ENCODE results near the gene FMN1. TPM values are rescaled to one million over a fixed set of nuclear protein-coding genes. Genes with fewer than 3 reads are reported as not detected.

FMN1 gene
- total and polyA plus RNA-seq, 2 of the 8 experiments (the other 6 are each of a cell fraction or from before 2014, with no cell fraction given) = 0.27 to 3.7 TPM

GRCh38 chr15:33111041-33111451, 83.5 kb downstream of the FMN1 start:
- Histone ChIP-seq H3K4ac (replicated peaks; ENCODE audit: insufficient read length, low read depth, low read length) (no peak overlapping the region), H3K27ac (ENCODE audit: low read depth, low read length) (no peak overlapping the region), H3K4me2 (ENCODE audit: insufficient read depth in 1 of 2, low read depth in 2 of 2, low read length in 2 of 2) (peak overlapping the region in 1 of 2 experiments; percentile 4; a peak in 1 of 4 replicates), H2AFZ (ENCODE audit: low read length) (no peak overlapping the region), H4K8ac (ENCODE audit: extremely low read depth, insufficient read depth, low read length) (no peak overlapping the region), H2BK120ac (replicated peaks; ENCODE audit: low read depth, low read length) (no peak overlapping the region), H3K9ac (replicated peaks in 1 of 4; ENCODE audit: extremely low read depth in 1 of 4, low read depth in 3 of 4, low read length in 3 of 4) (no peak overlapping the region), H2BK15ac (ENCODE audit: low read length) (no peak overlapping the region), H2BK5ac (ENCODE audit: low read depth, low read length) (no peak overlapping the region), H2AK5ac (ENCODE audit: low read depth, low read length) (no peak overlapping the region), H3K4me3 (ENCODE audit: extremely low read depth in 1 of 4, insufficient read depth in 2 of 4, low read depth in 3 of 4, low read length in 4 of 4) (no peak overlapping the region), H3K4me1 (replicated peaks in 1 of 4; ENCODE audit: control insufficient read depth in 3 of 4, insufficient read depth in 4 of 4, low read length in 3 of 4) (peaks cover 0 to 11% (median 4%) of the 10 kb centered on the region in 4 experiments; a peak in 4 of 7 replicates), H3K56ac (replicated peaks; ENCODE audit: insufficient read length, low read depth, low read length) (no peak overlapping the region), H4K20me1 (replicated peaks in 1 of 2; ENCODE audit: control insufficient read depth in 1 of 2, insufficient read depth in 2 of 2, low read length in 2 of 2) (no peaks in the 10 kb centered on the region), H3K23ac (ENCODE audit: insufficient read length) (no peak overlapping the region), H3K79me2 (ENCODE audit: control insufficient read depth in 1 of 2, insufficient read depth in 2 of 2, low read length in 2 of 2) (no peaks in the 10 kb centered on the region), H3K79me1 (ENCODE audit: low read depth, low read length) (no peaks in the 10 kb centered on the region), H3K23me2 (ENCODE audit: low read depth, low read length) (no peaks in the 10 kb centered on the region; the same call in 1 of the 2 replicates), H3K27me3 (replicated peaks in 1 of 4; ENCODE audit: control insufficient read depth in 3 of 4, extremely low read depth in 1 of 4, insufficient read depth in 3 of 4, low read length in 3 of 4) (no peaks in the 10 kb centered on the region), H3K36me3 (ENCODE audit: control insufficient read depth in 2 of 4, insufficient read depth in 4 of 4, low read length in 3 of 4) (no peaks in the 10 kb centered on the region; a peak in 1 of 8 replicates), H4K91ac (replicated peaks; ENCODE audit: insufficient read length, low read length) (no peak overlapping the region), H2BK12ac (ENCODE audit: low read depth, low read length) (no peak overlapping the region), H3K18ac (ENCODE audit: extremely low read depth, low read length) (no peak overlapping the region), H2BK20ac (ENCODE audit: low read length) (no peak overlapping the region), H3K14ac (ENCODE audit: insufficient read length) (no peak overlapping the region), H3K9me3 (ENCODE audit: insufficient read depth in 2 of 2, low read depth in 1 of 2, low read length in 1 of 2) (no peaks in the 10 kb centered on the region), H4K5ac (ENCODE audit: insufficient read length, low read depth, low read length) (no peak overlapping the region)
- CTCF ChIA-PET (ENCODE audit: partially characterized antibody) = interaction anchor here (1.4 to 3.6 kb wide), 3 partner anchors 22 to 91 kb away, joined by 4 to 13 read pairs (median 4); no protein-coding TSS in a partner anchor
- FAIRE-seq (no peak), DNase-seq (ENCODE audit: low read depth in 1 of 2, low spot score in 2 of 2) (no peak)
- POLR2A ChIA-PET (ENCODE audit: partially characterized antibody) = no interaction called here
- 12% methylated on average over 1 of the region's 1 CpG; no CpG with 5 or more reads in 1 of the 2 experiments for WGBS, 2 experiments (ENCODE audit: extremely low coverage in 1 of 2, insufficient coverage in 1 of 2, insufficient read length in 1 of 2, insufficient replicate concordance in 2 of 2, low coverage in 1 of 2, low lambda C conversion rate in 2 of 2, missing lambda C conversion rate in 1 of 2)
- TF ChIP-seq CTCF (IDR thresholded peaks at IDR 0.05; ENCODE audit: control extremely low read depth in 1 of 3, insufficient read depth in 1 of 3, low read depth in 1 of 3, low read length in 3 of 3) = no peak
- TF ChIP-seq TAF1 (IDR thresholded peaks at IDR 0.05; ENCODE audit: low read depth, low read length) = no peak
- TF ChIP-seq PHF8 (conservative IDR thresholded peaks at IDR 0.05; ENCODE audit: low read depth, low read length) = no peak
- no peak for TF ChIP-seq RNF2 (IDR thresholded peaks at IDR 0.05; ENCODE audit: borderline replicate concordance, low read depth, low read length, missing control alignments, poor library complexity, severe bottlenecking)
- TF ChIP-seq USF2 (IDR thresholded peaks at IDR 0.05; ENCODE audit: low read length) = no peak
- TF ChIP-seq POU5F1 (IDR thresholded peaks at IDR 0.05; ENCODE audit: low read depth, low read length) = no peak
- no peak for TF ChIP-seq RXRA (IDR thresholded peaks at IDR 0.05; ENCODE audit: insufficient read depth, low read depth, low read length)
- TF ChIP-seq TBP (IDR thresholded peaks at IDR 0.05; ENCODE audit: low read depth, low read length) = no peak
- TF ChIP-seq SP1 (IDR thresholded peaks at IDR 0.05; ENCODE audit: low read depth, low read length) = no peak
- TF ChIP-seq ZNF274 (IDR thresholded peaks at IDR 0.05; ENCODE audit: borderline replicate concordance, extremely low read depth, low read length) = no peak
